Activated CD8-positive, alpha-beta T cell treated with anti-CD3 and anti-CD28 coated beads for 36 hours (primary cell): ENCODE data around the gene EDEM2. TPM values are rescaled to one million over a fixed set of nuclear protein-coding genes. Genes with fewer than 3 reads are reported as not detected.
A peak's percentile ranks its signal among the peaks of the same experiment; 100 is the strongest.

Source experiments
- ATAC-seq: fragments of 200-7000 bp; cut with Tn5 transposase; one replicate; pipeline ENCODE4 v1.10.0; 2021; ENCODE audit warnings: mild to moderate bottlenecking, moderate library complexity
- CTCF ChIA-PET: fragments of 350-600 bp; sonication (Branson Sonifier 250); formaldehyde crosslinking; loops from one replicate; lab custom pipeline; 2021; ENCODE audit warnings: antibody characterized with exemption; lab: Charles Lee
- POLR2A ChIA-PET: fragments of 350-600 bp; sonication (Branson Sonifier 250); formaldehyde crosslinking; loops from one replicate; lab custom pipeline; 2021; ENCODE audit warnings: antibody characterized with exemption; lab: Charles Lee
- DNase-seq: peaks from one replicate; pipeline ENCODE4 v3.0.0-alpha.2; 2020
- H3K27ac Mint-ChIP-seq: one replicate; pipeline ENCODE4 v1.8.0; 2021; ENCODE audit warnings: mild to moderate bottlenecking, mixed read lengths
- H3K27me3 Mint-ChIP-seq: one replicate; pipeline ENCODE4 v1.8.0; 2021; ENCODE audit warnings: mixed read lengths
- H3K36me3 Mint-ChIP-seq: one replicate; pipeline ENCODE4 v1.8.0; 2021; ENCODE audit warnings: low read depth, mixed read lengths
- H3K4me1 Mint-ChIP-seq: one replicate; pipeline ENCODE4 v1.8.0; 2021; ENCODE audit warnings: low read depth, mixed read lengths
- H3K4me3 Mint-ChIP-seq: one replicate; pipeline ENCODE4 v1.8.0; 2021; ENCODE audit warnings: mild to moderate bottlenecking, moderate library complexity, mixed read lengths
- H3K9me3 Mint-ChIP-seq: one replicate; pipeline ENCODE4 v1.8.0; 2021; ENCODE audit warnings: mixed read lengths
- intact Hi-C: fragments of 100-400 bp; cut with micrococcal nuclease; formaldehyde crosslinking; loops from one replicate; pipeline ENCODE4 v1.10.0; 2022
- total RNA-seq, 2 experiments: library from RNA; stranded (reverse); gene quantifications; one replicate each; pipeline ENCODE4 v1.2.3, GENCODE V29; 2021
- TF ChIP-seq, protein P1 (sequence below): fragments of 200-600 bp; IDR thresholded peaks from one replicate; pipeline ENCODE4 v1.8.0; 2022; ENCODE audit warnings: antibody characterized with exemption, mild to moderate bottlenecking

The EDEM2 gene
- total RNA-seq, 2 experiments from 2014 or later = 14.4 to 16.0 TPM

DNA sequence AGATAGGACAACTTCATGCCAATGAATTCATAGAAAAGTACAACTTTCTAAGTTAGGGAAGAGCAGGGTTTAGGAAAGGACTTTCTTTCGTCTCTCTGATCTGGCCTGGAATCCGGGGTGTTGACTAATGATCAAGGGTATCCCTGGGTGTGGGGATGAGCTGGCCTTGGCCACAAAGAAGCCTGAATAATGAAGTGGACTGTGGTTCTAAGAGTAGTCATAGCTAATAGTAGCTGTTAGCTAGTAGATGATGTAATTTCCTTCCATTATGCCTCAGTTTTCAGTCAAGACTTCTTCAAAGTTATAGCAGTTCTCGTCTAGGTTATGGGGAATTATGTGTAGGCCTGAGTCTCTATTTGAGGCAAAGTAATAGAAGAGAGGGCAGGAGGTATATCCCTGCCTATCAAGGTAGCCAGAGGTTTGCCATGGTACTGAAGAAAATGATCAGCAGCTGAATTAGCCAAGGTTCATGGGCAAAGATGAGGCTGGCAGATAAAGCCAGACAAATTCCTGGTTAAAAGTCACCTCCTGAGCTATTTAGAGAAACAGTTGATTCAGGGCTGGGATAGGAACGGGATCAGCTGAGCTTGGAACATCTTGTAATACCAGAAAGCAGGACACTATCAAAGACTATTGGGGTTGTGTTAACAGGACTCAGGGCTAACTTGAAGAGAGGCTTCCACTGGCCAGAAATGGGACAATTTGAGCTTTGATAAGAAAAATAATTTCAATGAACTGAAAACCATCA lies 35.8 kb downstream of the EDEM2 start:
- TF ChIP-seq, protein P1, sequence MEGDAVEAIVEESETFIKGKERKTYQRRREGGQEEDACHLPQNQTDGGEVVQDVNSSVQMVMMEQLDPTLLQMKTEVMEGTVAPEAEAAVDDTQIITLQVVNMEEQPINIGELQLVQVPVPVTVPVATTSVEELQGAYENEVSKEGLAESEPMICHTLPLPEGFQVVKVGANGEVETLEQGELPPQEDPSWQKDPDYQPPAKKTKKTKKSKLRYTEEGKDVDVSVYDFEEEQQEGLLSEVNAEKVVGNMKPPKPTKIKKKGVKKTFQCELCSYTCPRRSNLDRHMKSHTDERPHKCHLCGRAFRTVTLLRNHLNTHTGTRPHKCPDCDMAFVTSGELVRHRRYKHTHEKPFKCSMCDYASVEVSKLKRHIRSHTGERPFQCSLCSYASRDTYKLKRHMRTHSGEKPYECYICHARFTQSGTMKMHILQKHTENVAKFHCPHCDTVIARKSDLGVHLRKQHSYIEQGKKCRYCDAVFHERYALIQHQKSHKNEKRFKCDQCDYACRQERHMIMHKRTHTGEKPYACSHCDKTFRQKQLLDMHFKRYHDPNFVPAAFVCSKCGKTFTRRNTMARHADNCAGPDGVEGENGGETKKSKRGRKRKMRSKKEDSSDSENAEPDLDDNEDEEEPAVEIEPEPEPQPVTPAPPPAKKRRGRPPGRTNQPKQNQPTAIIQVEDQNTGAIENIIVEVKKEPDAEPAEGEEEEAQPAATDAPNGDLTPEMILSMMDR = no peak
- Mint-ChIP-seq H3K9me3 (no peaks in the 10 kb centered on the region), H3K4me1 (peaks cover 6% of the 10 kb centered on the region), H3K27me3 (no peaks in the 10 kb centered on the region), H3K4me3 (no peak overlapping the region), H3K36me3 (peaks cover 4% of the 10 kb centered on the region), H3K27ac (peak overlapping the region; percentile 53)
- ChIA-PET POLR2A (interaction anchor here (0.9 kb wide), 2 partner anchors 12 to 346 kb away, joined by 3 read pairs; no protein-coding TSS in a partner anchor), CTCF (interaction anchor here (1.4 to 1.6 kb wide), 2 partner anchors 15 to 98 kb away, joined by 6 to 7 read pairs; no protein-coding TSS in a partner anchor)
- no peak for DNase-seq
- no peak for ATAC-seq
- intact Hi-C loops = no loop called here

DNA sequence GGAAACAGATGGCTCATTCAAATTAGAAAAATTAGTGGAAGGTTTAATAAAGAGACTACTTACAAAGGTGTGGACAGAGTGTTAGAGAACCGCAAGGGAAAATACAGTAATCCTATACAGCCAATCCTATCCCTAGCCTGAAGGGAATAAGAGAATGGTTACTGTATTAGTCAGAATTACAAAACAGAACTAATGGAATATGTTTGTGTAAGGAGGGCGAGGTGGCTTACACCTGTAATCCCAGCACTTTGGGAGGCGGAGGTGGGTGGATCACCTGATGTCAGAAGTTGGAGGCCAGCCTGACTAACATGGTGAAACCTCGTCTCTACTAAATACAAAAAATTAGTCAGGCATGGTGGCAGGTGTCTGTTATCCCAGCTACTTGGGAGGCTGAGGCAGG lies 38.2 kb downstream of the EDEM2 start:
- no peak for ATAC-seq

DNA sequence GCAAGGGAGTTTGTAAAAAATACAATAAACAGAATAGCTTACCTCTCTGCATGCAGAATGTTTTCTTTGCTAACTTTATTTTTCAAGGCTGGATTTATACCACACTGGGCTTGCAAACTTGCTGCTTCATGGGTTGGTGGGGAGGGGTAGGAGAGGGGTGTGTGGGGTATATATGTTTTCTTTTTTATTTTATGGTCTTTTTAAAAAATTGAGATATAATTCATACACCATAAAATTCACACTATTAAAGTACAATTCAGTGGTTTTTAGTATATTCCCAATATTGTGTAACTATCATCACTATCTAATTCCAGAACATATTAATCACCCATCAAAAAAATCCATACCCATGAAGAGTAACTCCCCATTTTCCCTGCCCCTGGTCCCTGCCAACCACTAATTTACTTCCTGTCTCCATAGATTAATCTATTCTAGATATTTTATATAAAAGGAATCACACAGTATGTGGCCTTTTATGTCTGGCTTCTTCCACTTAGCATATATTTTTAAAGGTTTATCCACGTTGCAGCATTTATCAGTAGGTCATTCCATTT lies 40.2 kb downstream of the EDEM2 start:
- H3K9me3 Mint-ChIP-seq = no peaks in the 10 kb centered on the region
- TF ChIP-seq, protein P1 = no peak
- H3K4me3 Mint-ChIP-seq = no peak overlapping the region
- peaks cover 6% of the 10 kb centered on the region for H3K4me1 Mint-ChIP-seq
- intact Hi-C loops = no loop called here
- H3K36me3 Mint-ChIP-seq = no peaks in the 10 kb centered on the region
- DNase-seq = no peak
- H3K27me3 Mint-ChIP-seq = no peaks in the 10 kb centered on the region
- POLR2A ChIA-PET = no interaction called here
- CTCF ChIA-PET = interaction anchor here (3.5 kb wide), 1 partner anchor 11 kb away, joined by 17 read pairs; no protein-coding TSS in a partner anchor
- ATAC-seq = no peak
- no peak overlapping the region for H3K27ac Mint-ChIP-seq

More for the DNA sequence above, 38.2 kb downstream of the EDEM2 start:
- H3K4me3 Mint-ChIP-seq = no peak overlapping the region
- no peak overlapping the region for H3K27ac Mint-ChIP-seq
- no peaks in the 10 kb centered on the region for H3K9me3 Mint-ChIP-seq
- TF ChIP-seq, protein P1 = no peak
- DNase-seq = no peak
- H3K4me1 Mint-ChIP-seq = peaks cover 6% of the 10 kb centered on the region
- intact Hi-C loops = no loop called here
- ChIA-PET POLR2A (no interaction called here), CTCF (no interaction called here)
- no peaks in the 10 kb centered on the region for H3K27me3 Mint-ChIP-seq
- no peaks in the 10 kb centered on the region for H3K36me3 Mint-ChIP-seq

DNA sequence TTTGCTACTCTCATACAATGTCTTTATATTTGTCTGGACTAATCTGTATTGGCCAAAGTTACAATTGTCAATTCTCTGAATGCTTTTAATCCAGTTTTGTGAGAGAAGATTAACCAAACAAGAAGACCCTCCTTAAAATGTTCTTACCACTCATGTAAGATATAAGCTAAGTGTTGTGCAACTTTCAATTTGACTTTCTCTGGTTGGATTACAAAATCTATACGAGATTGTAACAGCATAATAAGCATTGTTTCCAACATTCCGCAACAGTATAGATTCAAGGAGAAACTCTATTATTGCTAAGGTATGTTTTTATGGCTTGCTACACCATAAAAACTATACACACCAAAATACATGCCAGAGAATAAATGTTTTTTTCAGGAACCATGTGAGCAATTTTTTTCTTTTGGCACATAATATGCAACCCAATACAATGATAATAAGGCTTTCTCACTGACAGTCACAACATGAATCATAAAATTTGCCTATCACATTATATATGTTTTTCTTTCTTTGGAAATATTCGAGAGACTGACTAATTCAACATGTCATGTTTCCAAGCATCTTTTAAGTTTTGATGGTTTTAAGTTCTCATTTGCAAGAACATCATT lies 42.3 kb downstream of the EDEM2 start:
- Mint-ChIP-seq H3K27ac (no peak overlapping the region), H3K36me3 (no peaks in the 10 kb centered on the region), H3K4me3 (no peak overlapping the region), H3K9me3 (no peaks in the 10 kb centered on the region), H3K27me3 (no peaks in the 10 kb centered on the region), H3K4me1 (no peaks in the 10 kb centered on the region)
- no peak for ATAC-seq
- POLR2A ChIA-PET = no interaction called here
- TF ChIP-seq, protein P1 = no peak
- no peak for DNase-seq
- CTCF ChIA-PET = interaction anchor here (0.9 to 3.5 kb wide), 2 partner anchors 8 to 9 kb away, joined by 3 to 17 read pairs; no protein-coding TSS in a partner anchor
- intact Hi-C loops = no loop called here

DNA sequence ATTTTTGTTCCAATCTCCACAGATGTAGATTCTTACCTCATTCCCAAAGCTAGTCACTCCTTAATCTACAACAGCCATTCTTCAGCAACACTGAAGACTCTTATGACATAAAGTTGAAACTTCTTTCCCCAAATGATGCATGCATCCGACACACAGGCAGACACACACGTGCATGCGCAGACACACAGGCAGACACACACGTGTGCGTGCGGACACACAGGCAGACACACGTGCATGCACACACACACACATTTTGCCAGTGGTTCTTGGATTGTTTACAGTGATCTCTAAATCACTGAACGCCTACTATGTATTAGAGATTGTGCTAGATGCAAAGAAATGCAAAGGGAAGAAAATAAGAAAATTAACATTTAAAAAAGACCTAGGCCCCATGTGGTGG lies 45.5 kb downstream of the EDEM2 start:
- no peaks in the 10 kb centered on the region for H3K27me3 Mint-ChIP-seq

More for the DNA sequence above, 45.5 kb downstream of the EDEM2 start:
- TF ChIP-seq, protein P1 = no peak
- H3K4me3 Mint-ChIP-seq = no peak overlapping the region
- DNase-seq (no peak), ATAC-seq (no peak)
- H3K36me3 Mint-ChIP-seq = no peaks in the 10 kb centered on the region
- CTCF ChIA-PET = no interaction called here
- intact Hi-C loops = no loop called here
- no peak overlapping the region for H3K27ac Mint-ChIP-seq
- no peaks in the 10 kb centered on the region for H3K4me1 Mint-ChIP-seq
- POLR2A ChIA-PET = no interaction called here
- no peaks in the 10 kb centered on the region for H3K9me3 Mint-ChIP-seq
